ENCODE results near the gene GPC2. TPM values are rescaled to one million over a fixed set of nuclear protein-coding genes. Genes with fewer than 3 reads are reported as not detected.

GPC2 gene
- total RNA-seq, 1 donor from 2014 or later = 17.0 TPM

DNA sequence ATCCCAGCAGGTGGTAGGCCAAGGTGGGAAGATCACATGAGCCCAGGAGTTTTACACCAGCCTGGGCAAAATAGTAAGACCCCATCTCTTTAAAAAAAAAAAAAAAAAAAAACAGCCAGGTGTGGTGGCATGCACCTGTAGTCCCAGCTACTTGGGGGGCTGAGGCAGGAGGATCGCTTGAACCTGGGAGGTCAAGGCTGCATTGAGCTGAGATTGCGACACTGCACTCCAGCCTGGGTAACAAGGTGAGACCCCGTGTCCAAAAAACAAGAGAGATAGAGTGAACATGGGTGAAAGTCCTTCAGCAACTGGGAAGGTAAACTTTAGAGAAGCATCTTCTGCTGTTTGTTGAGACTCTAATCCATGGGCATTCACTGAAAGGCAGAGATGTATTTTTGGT, 34.7 kb downstream of the GPC2 start:
- no peaks in the 10 kb centered on the region for H3K36me3 Mint-ChIP-seq

DNA sequence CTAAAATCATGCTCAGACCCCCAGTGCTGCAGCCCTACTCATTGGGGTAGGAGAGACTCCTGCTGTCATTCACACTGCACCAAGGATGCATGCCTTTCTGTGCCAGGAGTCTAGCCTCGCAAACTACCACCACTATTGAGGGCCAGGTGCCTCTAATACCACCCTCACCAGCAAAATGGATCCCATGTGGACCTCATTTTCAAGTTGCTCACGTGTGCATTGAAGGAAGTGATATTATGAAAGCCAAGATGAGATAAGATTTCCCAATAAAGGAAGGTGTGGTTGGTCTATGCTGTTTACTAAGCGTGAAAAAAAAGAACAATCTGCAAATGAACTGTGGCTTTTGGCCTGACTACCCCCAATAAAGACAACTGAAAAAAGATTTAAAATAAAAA, 35.6 kb downstream of the GPC2 start:
- no peaks in the 10 kb centered on the region for H3K36me3 Mint-ChIP-seq
- no peak overlapping the region for H3K27ac Mint-ChIP-seq
- no peaks in the 10 kb centered on the region for H3K4me1 ChIP-seq
- H3K9me3 Mint-ChIP-seq = no peaks in the 10 kb centered on the region
- H3K4me3 Mint-ChIP-seq = no peak overlapping the region
- H3K27me3 Mint-ChIP-seq (ENCODE audit: insufficient read depth, low read depth) = peaks cover 3% of the 10 kb centered on the region
- H3F3A ChIP-seq (ENCODE audit: low read depth) = no peaks in the 10 kb centered on the region
- H3K27ac ChIP-seq = no peak overlapping the region
- H3K36me3 ChIP-seq = no peaks in the 10 kb centered on the region
- TF ChIP-seq EZH2phosphoT487 (IDR thresholded peaks at IDR 0.05) (no peak), EZH2 (IDR thresholded peaks at IDR 0.05) (no peak)
- TF ChIP-seq, protein P1, sequence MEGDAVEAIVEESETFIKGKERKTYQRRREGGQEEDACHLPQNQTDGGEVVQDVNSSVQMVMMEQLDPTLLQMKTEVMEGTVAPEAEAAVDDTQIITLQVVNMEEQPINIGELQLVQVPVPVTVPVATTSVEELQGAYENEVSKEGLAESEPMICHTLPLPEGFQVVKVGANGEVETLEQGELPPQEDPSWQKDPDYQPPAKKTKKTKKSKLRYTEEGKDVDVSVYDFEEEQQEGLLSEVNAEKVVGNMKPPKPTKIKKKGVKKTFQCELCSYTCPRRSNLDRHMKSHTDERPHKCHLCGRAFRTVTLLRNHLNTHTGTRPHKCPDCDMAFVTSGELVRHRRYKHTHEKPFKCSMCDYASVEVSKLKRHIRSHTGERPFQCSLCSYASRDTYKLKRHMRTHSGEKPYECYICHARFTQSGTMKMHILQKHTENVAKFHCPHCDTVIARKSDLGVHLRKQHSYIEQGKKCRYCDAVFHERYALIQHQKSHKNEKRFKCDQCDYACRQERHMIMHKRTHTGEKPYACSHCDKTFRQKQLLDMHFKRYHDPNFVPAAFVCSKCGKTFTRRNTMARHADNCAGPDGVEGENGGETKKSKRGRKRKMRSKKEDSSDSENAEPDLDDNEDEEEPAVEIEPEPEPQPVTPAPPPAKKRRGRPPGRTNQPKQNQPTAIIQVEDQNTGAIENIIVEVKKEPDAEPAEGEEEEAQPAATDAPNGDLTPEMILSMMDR (IDR thresholded peaks at IDR 0.05) = no peak
- no peaks in the 10 kb centered on the region for H3K9me3 ChIP-seq (ENCODE audit: low read depth)
- no peaks in the 10 kb centered on the region for H3K27me3 ChIP-seq
- no peak for DNase-seq (ENCODE audit: low spot score)
- no peak overlapping the region for H3K4me2 ChIP-seq
- no peak overlapping the region for H3K9ac ChIP-seq
- H4K20me1 ChIP-seq (ENCODE audit: low read depth) = no peaks in the 10 kb centered on the region
- no peak overlapping the region for H2AFZ ChIP-seq (replicated peaks)
- no peaks in the 10 kb centered on the region for H3K4me1 Mint-ChIP-seq
- H3K4me3 ChIP-seq = no peak overlapping the region
- H3K79me2 ChIP-seq (ENCODE audit: low read depth) = no peaks in the 10 kb centered on the region

More for the DNA sequence above, 34.7 kb downstream of the GPC2 start:
- no peaks in the 10 kb centered on the region for H4K20me1 ChIP-seq (ENCODE audit: low read depth)
- H3K36me3 ChIP-seq = no peaks in the 10 kb centered on the region
- TF ChIP-seq EZH2phosphoT487 (IDR thresholded peaks at IDR 0.05) (no peak), EZH2 (IDR thresholded peaks at IDR 0.05) (no peak)
- TF ChIP-seq, protein P1 (IDR thresholded peaks at IDR 0.05) = no peak
- no peak overlapping the region for H3K27ac ChIP-seq
- no peaks in the 10 kb centered on the region for H3K4me1 ChIP-seq
- no peak overlapping the region for H2AFZ ChIP-seq (replicated peaks)
- Mint-ChIP-seq H3K4me1 (no peaks in the 10 kb centered on the region), H3K9me3 (no peaks in the 10 kb centered on the region), H3K27me3 (ENCODE audit: insufficient read depth, low read depth) (peaks cover 3% of the 10 kb centered on the region), H3K27ac (no peak overlapping the region), H3K4me3 (no peak overlapping the region)
- no peaks in the 10 kb centered on the region for H3K79me2 ChIP-seq (ENCODE audit: low read depth)
- H3K4me3 ChIP-seq = no peak overlapping the region
- no peaks in the 10 kb centered on the region for H3F3A ChIP-seq (ENCODE audit: low read depth)
- no peak overlapping the region for H3K4me2 ChIP-seq
- no peak for DNase-seq (ENCODE audit: low spot score)
- H3K9ac ChIP-seq = no peak overlapping the region
- no peaks in the 10 kb centered on the region for H3K9me3 ChIP-seq (ENCODE audit: low read depth)
- no peaks in the 10 kb centered on the region for H3K27me3 ChIP-seq

GRCh38 chr7:100137851-100138760, 39.1 kb downstream of the GPC2 start:
- no peaks in the 10 kb centered on the region for H4K20me1 ChIP-seq (ENCODE audit: low read depth)
- no peak overlapping the region for H3K4me2 ChIP-seq
- no peaks in the 10 kb centered on the region for H3K4me1 Mint-ChIP-seq

More at GRCh38 chr7:100137851-100138760, 39.1 kb downstream of the GPC2 start:
- Histone ChIP-seq H3K9ac (no peak overlapping the region), H3K27me3 (no peaks in the 10 kb centered on the region), H3K27ac (no peak overlapping the region), H3K79me2 (ENCODE audit: low read depth) (no peaks in the 10 kb centered on the region), H3F3A (ENCODE audit: low read depth) (peaks cover 3% of the 10 kb centered on the region), H2AFZ (replicated peaks) (no peak overlapping the region), H3K9me3 (ENCODE audit: low read depth) (no peaks in the 10 kb centered on the region), H3K4me3 (no peak overlapping the region), H3K4me1 (no peaks in the 10 kb centered on the region), H3K36me3 (no peaks in the 10 kb centered on the region)
- no peak for DNase-seq (ENCODE audit: low spot score)
- Mint-ChIP-seq H3K9me3 (no peaks in the 10 kb centered on the region), H3K27me3 (ENCODE audit: insufficient read depth, low read depth) (peaks cover 3% of the 10 kb centered on the region), H3K27ac (no peak overlapping the region), H3K36me3 (no peaks in the 10 kb centered on the region), H3K4me3 (no peak overlapping the region)
- no peak for TF ChIP-seq EZH2 (IDR thresholded peaks at IDR 0.05)
- TF ChIP-seq, protein P1 (IDR thresholded peaks at IDR 0.05) = no peak
- TF ChIP-seq EZH2phosphoT487 (IDR thresholded peaks at IDR 0.05) = no peak
